ENCODE data around the gene CNTNAP5. TPM values are rescaled to one million over a fixed set of nuclear protein-coding genes. Genes with fewer than 3 reads are reported as not detected.

Gene CNTNAP5
- total RNA-seq, 2 donors from 2014 or later, result not detected

GRCh38 chr2:124713969-124714368 lies 688.9 kb downstream of the CNTNAP5 start:
- Histone ChIP-seq H3K4me3 (no peak overlapping the region), H3K4me1 (ENCODE audit: control insufficient read depth in 1 of 2, low read depth in 2 of 2) (no peaks in the 10 kb centered on the region), H3K9me3 (no peaks in the 10 kb centered on the region), H3K27ac (no peak overlapping the region), H3K36me3 (no peaks in the 10 kb centered on the region), H3K27me3 (replicated peaks; ENCODE audit: insufficient read depth) (no peaks in the 10 kb centered on the region)
- ATAC-seq (ENCODE audit: insufficient number of reproducible peaks, low FRiP score, low read depth), result no peak
- TF ChIP-seq CTCF (IDR thresholded peaks at IDR 0.05), result no peak
- DNase-seq (ENCODE audit: low spot score), result no peak

- Histone ChIP-seq H3K9me3 (no peaks in the 10 kb centered on the region), H3K4me1 (ENCODE audit: control insufficient read depth in 1 of 2, low read depth in 2 of 2) (no peaks in the 10 kb centered on the region), H3K27ac (no peak overlapping the region), H3K27me3 (replicated peaks; ENCODE audit: insufficient read depth) (no peaks in the 10 kb centered on the region), H3K4me3 (no peak overlapping the region), H3K36me3 (no peaks in the 10 kb centered on the region)
- no peak for TF ChIP-seq CTCF (IDR thresholded peaks at IDR 0.05)
- no peak for ATAC-seq (ENCODE audit: insufficient number of reproducible peaks, low FRiP score, low read depth)
- DNase-seq (ENCODE audit: low spot score), result no peak
Observed at GRCh38 chr2:124725187-124725586, 700.1 kb downstream of the CNTNAP5 start.

- Histone ChIP-seq H3K27me3 (replicated peaks; ENCODE audit: insufficient read depth) (no peaks in the 10 kb centered on the region), H3K9me3 (no peaks in the 10 kb centered on the region), H3K4me3 (no peak overlapping the region), H3K36me3 (no peaks in the 10 kb centered on the region), H3K27ac (no peak overlapping the region), H3K4me1 (ENCODE audit: control insufficient read depth in 1 of 2, low read depth in 2 of 2) (no peaks in the 10 kb centered on the region)
- ATAC-seq (ENCODE audit: insufficient number of reproducible peaks, low FRiP score, low read depth) (no peak), DNase-seq (ENCODE audit: low spot score) (no peak)
- no peak for TF ChIP-seq CTCF (IDR thresholded peaks at IDR 0.05)
Observed at GRCh38 chr2:124740636-124741035, 715.5 kb downstream of the CNTNAP5 start.

- DNase-seq (ENCODE audit: low spot score), result no peak
- Histone ChIP-seq H3K4me1 (ENCODE audit: control insufficient read depth in 1 of 2, low read depth in 2 of 2) (no peaks in the 10 kb centered on the region), H3K27ac (no peak overlapping the region), H3K36me3 (no peaks in the 10 kb centered on the region), H3K9me3 (no peaks in the 10 kb centered on the region), H3K4me3 (no peak overlapping the region), H3K27me3 (replicated peaks; ENCODE audit: insufficient read depth) (no peaks in the 10 kb centered on the region)
- ATAC-seq (ENCODE audit: insufficient number of reproducible peaks, low FRiP score, low read depth), result no peak
- TF ChIP-seq CTCF (IDR thresholded peaks at IDR 0.05), result no peak
Observed at GRCh38 chr2:124753842-124754241, 728.8 kb downstream of the CNTNAP5 start.

- Histone ChIP-seq H3K9me3 (no peaks in the 10 kb centered on the region), H3K36me3 (no peaks in the 10 kb centered on the region), H3K4me1 (ENCODE audit: control insufficient read depth in 1 of 2, low read depth in 2 of 2) (no peaks in the 10 kb centered on the region), H3K27ac (no peak overlapping the region), H3K27me3 (replicated peaks; ENCODE audit: insufficient read depth) (no peaks in the 10 kb centered on the region), H3K4me3 (no peak overlapping the region)
- no peak for ATAC-seq (ENCODE audit: insufficient number of reproducible peaks, low FRiP score, low read depth)
- TF ChIP-seq CTCF (IDR thresholded peaks at IDR 0.05), result no peak
- DNase-seq (ENCODE audit: low spot score), result no peak
Observed at GRCh38 chr2:124755386-124755785, 730.3 kb downstream of the CNTNAP5 start.
